ENCODE measurements around the gene UBE2J1. TPM values are rescaled to one million over a fixed set of nuclear protein-coding genes. Genes with fewer than 3 reads are reported as not detected.
A peak's percentile ranks its signal among the peaks of the same experiment; 100 is the strongest.

Gene UBE2J1
- polyA plus RNA-seq, 1 of the 3 experiments (the other 2 are of a cell fraction), result 11.3 TPM

DNA sequence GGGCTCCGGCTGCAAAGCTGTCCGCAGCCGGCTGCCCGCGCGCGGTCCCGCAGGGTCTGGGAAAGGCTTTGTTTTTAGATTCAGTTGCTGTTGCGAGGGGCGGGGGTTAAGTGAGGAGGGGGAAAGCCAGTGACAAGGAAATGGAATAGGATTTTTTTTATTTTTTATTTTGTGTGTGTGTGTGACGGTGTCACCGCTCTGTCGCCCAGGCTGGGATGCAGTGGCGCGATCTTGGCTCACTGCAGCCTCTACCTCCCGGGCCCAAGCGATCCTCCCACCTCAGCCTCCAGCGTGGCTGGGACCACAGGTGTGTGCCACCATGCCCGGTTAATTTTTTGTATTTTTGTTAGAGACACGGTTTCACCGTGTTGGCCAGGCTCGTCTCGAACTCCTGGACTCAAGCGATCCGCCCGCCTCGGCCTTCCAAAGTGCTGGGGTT lies 615 bp upstream of the UBE2J1 start:
- Histone ChIP-seq H3K9ac (peak overlapping the region; percentile 96), H4K20me1 (ENCODE audit: insufficient read depth) (peaks cover 25% of the 10 kb centered on the region), H3F3A (replicated peaks; ENCODE audit: insufficient read depth) (peaks cover 4% of the 10 kb centered on the region), H3K27ac (ENCODE audit: low read depth in 2 of 2, low read length in 1 of 2) (peak overlapping the region; percentile 93), H3K9me2 (no peaks in the 10 kb centered on the region), H3K36me3 (replicated peaks in 1 of 2; ENCODE audit: control insufficient read depth in 1 of 2, insufficient read depth in 2 of 2, low read length in 1 of 2) (no peaks in the 10 kb centered on the region), H2AFZ (ENCODE audit: low read depth) (peak overlapping the region; percentile 86), H3K79me2 (ENCODE audit: insufficient read depth) (peaks cover 49% of the 10 kb centered on the region), H3K4me2 (peak overlapping the region; percentile 77; the same call in 1 of the 2 replicates), H3K4me3 (ENCODE audit: low read depth in 2 of 2, low read length in 1 of 2) (peak overlapping the region; percentile 87 to 89), H3K9me3 (no peaks in the 10 kb centered on the region), H3K4me1 (ENCODE audit: control insufficient read depth in 1 of 2, insufficient read depth in 2 of 2, low read depth in 1 of 2, low read length in 1 of 2) (peaks cover 12 to 20% of the 10 kb centered on the region in 2 experiments), H3K27me3 (ENCODE audit: insufficient read depth) (no peaks in the 10 kb centered on the region)
- TF ChIP-seq FOSL2 (IDR thresholded peaks at IDR 0.05; ENCODE audit: borderline replicate concordance, low read depth) (no peak), JUND (IDR thresholded peaks at IDR 0.05) (no peak), EZH2phosphoT487 (IDR thresholded peaks at IDR 0.05; ENCODE audit: borderline replicate concordance, low read depth) (no peak)
- 51% methylated on average over 27 of the region's 27 CpGs for WGBS (ENCODE audit: low lambda C conversion rate)
- no peak for DNase-seq
- POLR2A ChIA-PET, result interaction anchor here (0.7 to 2.4 kb wide), 4 partner anchors 19 to 371 kb away, joined by 3 to 9 read pairs (median 4); partner anchors contain the start of gene PNRC1
- CTCF ChIA-PET, result interaction anchor here (1.4 to 4.5 kb wide), 3 partner anchors 14 to 236 kb away, joined by 3 to 34 read pairs (median 18); no protein-coding TSS in a partner anchor

GRCh38 chr6:89351671-89352277 lies 748 bp downstream of the UBE2J1 start:
- no peaks in the 10 kb centered on the region for H3K27me3 ChIP-seq (ENCODE audit: insufficient read depth)
- ChIA-PET CTCF (interaction anchor here (0.6 to 4.5 kb wide), 6 partner anchors 9 to 1104 kb away, joined by 3 to 34 read pairs (median 3); no protein-coding TSS in a partner anchor), POLR2A (interaction anchor here (1.0 to 2.4 kb wide), 5 partner anchors 14 to 369 kb away, joined by 3 to 9 read pairs (median 4); partner anchors contain the start of gene PNRC1)
- H3K4me3 ChIP-seq (ENCODE audit: low read depth in 2 of 2, low read length in 1 of 2), result peak overlapping the region; percentile 87 to 89
- H3K4me1 ChIP-seq (ENCODE audit: control insufficient read depth in 1 of 2, insufficient read depth in 2 of 2, low read depth in 1 of 2, low read length in 1 of 2), result peaks cover 16 to 26% of the 10 kb centered on the region in 2 experiments
- peak overlapping the region; percentile 82 for H2AFZ ChIP-seq (ENCODE audit: low read depth)
- H3K9ac ChIP-seq, result peak overlapping the region; percentile 96
- 3% methylated on average over 12 of the region's 12 CpGs for WGBS (ENCODE audit: low lambda C conversion rate)
- no peaks in the 10 kb centered on the region for H3K9me2 ChIP-seq
- TF ChIP-seq GATA2 (CRISPR knock-in tag; IDR thresholded peaks at IDR 0.05), result peak; percentile 22; the same call in 1 of the 2 replicates
- TF ChIP-seq RCOR1 (IDR thresholded peaks at IDR 0.05; ENCODE audit: low read length), result no peak
- TF ChIP-seq NFIC (IDR thresholded peaks at IDR 0.05; ENCODE audit: borderline replicate concordance), result no peak
- no peak for TF ChIP-seq REST (IDR thresholded peaks at IDR 0.05; ENCODE audit: low read depth, low read length)
- peaks cover 63% of the 10 kb centered on the region for H3K79me2 ChIP-seq (ENCODE audit: insufficient read depth)
- H3K36me3 ChIP-seq (replicated peaks in 1 of 2; ENCODE audit: control insufficient read depth in 1 of 2, insufficient read depth in 2 of 2, low read length in 1 of 2), result no peaks in the 10 kb centered on the region
- H3F3A ChIP-seq (replicated peaks; ENCODE audit: insufficient read depth), result peaks cover 7% of the 10 kb centered on the region
- H4K20me1 ChIP-seq (ENCODE audit: insufficient read depth), result peaks cover 37% of the 10 kb centered on the region
- H3K4me2 ChIP-seq, result peak overlapping the region; percentile 77
- peak; percentile 34 for DNase-seq
- H3K27ac ChIP-seq (ENCODE audit: low read depth in 2 of 2, low read length in 1 of 2), result peak overlapping the region; percentile 93
- no peaks in the 10 kb centered on the region for H3K9me3 ChIP-seq
